T-cell (primary cell): Measurements from ENCODE around the gene NCOA5. TPM values are rescaled to one million over a fixed set of nuclear protein-coding genes. Genes with fewer than 3 reads are reported as not detected.

Experiments
- ATAC-seq, 4 experiments: fragments of 200-7000 bp in 3 of 4; fragments of 150-1000 bp in 1 of 4; cut with Tn5 transposase; replicated peaks in 1 of 4; 1 replicate in 3 of 4; 2 replicates in 1 of 4; pipeline ENCODE4 v1.10.0; 2021; ENCODE audit warnings: moderate library complexity in 3 of 4, mild to moderate bottlenecking in 2 of 4, moderate number of reproducible peaks in 1 of 4
- CTCF ChIA-PET, 2 donors: fragments of 300-600 bp; sonication (Branson Sonifier 250); formaldehyde crosslinking; loops; one replicate each; lab custom pipeline; 2022; ENCODE audit warnings: antibody characterized with exemption in 2 of 2; lab: Charles Lee
- POLR2A ChIA-PET, 2 donors: fragments of 300-600 bp; sonication (Branson Sonifier 250); formaldehyde crosslinking; loops; one replicate each; lab custom pipeline; 2022; ENCODE audit warnings: antibody characterized with exemption in 2 of 2; lab: Charles Lee
- DNase-seq, 35 experiments: peaks; one replicate each; pipeline versions ENCODE4 v3.0.0 to v3.0.0-alpha.2; 2013 to 2023
- H3K27ac ChIP-seq: one replicate; pipeline ENCODE4 v1.5.1; 2013; ENCODE audit warnings: low read length
- H3K27me3 ChIP-seq, 2 experiments: replicated peaks in 1 of 2; 1 replicate in 1 of 2; 2 replicates in 1 of 2; pipeline versions ENCODE4 v1.6.1 to v1.7.0; 2013; ENCODE audit warnings: low read length in 1 of 2, mixed read lengths in 1 of 2; ENCODE audit not compliant: control insufficient read depth in 2 of 2, insufficient read depth in 2 of 2; ENCODE audit errors: extremely low read depth in 1 of 2
- H3K36me3 ChIP-seq, 2 donors: 1 replicate in 1 of 2; 2 replicates in 1 of 2; pipeline versions ENCODE4 v1.6.1 to v1.7.0; 2013; ENCODE audit warnings: low read length in 1 of 2; ENCODE audit not compliant: control insufficient read depth in 2 of 2, insufficient read depth in 1 of 2; ENCODE audit errors: extremely low read depth in 1 of 2
- H3K4me1 ChIP-seq, 2 experiments: 1 replicate in 1 of 2; 2 replicates in 1 of 2; pipeline versions ENCODE4 v1.6.1 to v1.7.0; 2013; ENCODE audit warnings: low read length in 2 of 2, mixed read lengths in 1 of 2; ENCODE audit not compliant: insufficient read depth in 2 of 2, control insufficient read depth in 1 of 2; ENCODE audit errors: extremely low read depth in 1 of 2
- H3K4me3 ChIP-seq, 2 donors: 1 replicate in 1 of 2; 2 replicates in 1 of 2; pipeline versions ENCODE4 v1.5.1 to v1.7.0; 2013; ENCODE audit warnings: mild to moderate bottlenecking in 2 of 2, low read length in 1 of 2, moderate library complexity in 1 of 2; ENCODE audit not compliant: control insufficient read depth in 1 of 2; ENCODE audit errors: extremely low read depth in 1 of 2
- H3K9me3 ChIP-seq: 2 replicates; pipeline ENCODE4 v1.7.0; 2013
- H3K27ac Mint-ChIP-seq, 2 donors: one replicate each; pipeline ENCODE4 v1.8.0; 2020 to 2021; ENCODE audit warnings: mild to moderate bottlenecking in 2 of 2, mixed read lengths in 2 of 2
- H3K27me3 Mint-ChIP-seq, 2 donors: one replicate each; pipeline ENCODE4 v1.8.0; 2021 to 2022; ENCODE audit warnings: mixed read lengths in 2 of 2
- H3K36me3 Mint-ChIP-seq: one replicate; pipeline ENCODE4 v1.8.0; 2021; ENCODE audit warnings: mixed read lengths
- H3K4me1 Mint-ChIP-seq, 3 donors: one replicate each; pipeline ENCODE4 v1.8.0; 2020 to 2022; ENCODE audit warnings: mixed read lengths in 3 of 3, mild to moderate bottlenecking in 1 of 3
- H3K4me3 Mint-ChIP-seq, 3 donors: one replicate each; pipeline ENCODE4 v1.8.0; 2020 to 2022; ENCODE audit warnings: mild to moderate bottlenecking in 3 of 3, mixed read lengths in 3 of 3, moderate library complexity in 3 of 3
- H3K9me3 Mint-ChIP-seq, 3 donors: one replicate each; pipeline ENCODE4 v1.8.0; 2020 to 2022; ENCODE audit warnings: mixed read lengths in 3 of 3
- WGBS: methylation state at CpG from one replicate; pipeline ENCODE4 v1.1.5; 2013; ENCODE audit warnings: missing lambda C conversion rate; ENCODE audit not compliant: insufficient coverage; 5-methylcytosine and 5-hydroxymethylcytosine counted together
- total RNA-seq, 35 experiments: library from RNA in 6 of 35; stranded (reverse) in 6 of 35; fragments of 120-200 nt in 1 of 35; gene quantifications; one replicate each; pipeline versions ENCODE4 v1.2.1 to v1.2.4 and lab custom pipeline; 2013 to 2026

Gene NCOA5
- total RNA-seq, 5 donors from 2014 or later (not counting 1 experiment from before 2014, with no cell fraction given) = 21.0 to 43.1 (median 39.7) TPM

GRCh38 chr20:46108976-46109375, 19.2 kb upstream of the NCOA5 start:
- H3K27ac ChIP-seq = no peak overlapping the region

GRCh38 chr20:46108435-46108841, 18.7 kb upstream of the NCOA5 start:
- POLR2A ChIA-PET = no interaction called here
- H3K36me3 Mint-ChIP-seq = no peaks in the 10 kb centered on the region
- no peaks in the 10 kb centered on the region for H3K9me3 ChIP-seq
- H3K36me3 ChIP-seq = no peaks in the 10 kb centered on the region
- DNase-seq (no peak), ATAC-seq (no peak)
- no peaks in the 10 kb centered on the region for H3K9me3 Mint-ChIP-seq
- no peak overlapping the region for H3K4me3 Mint-ChIP-seq
- no peak overlapping the region for H3K27ac ChIP-seq
- CTCF ChIA-PET = no interaction called here
- no peak overlapping the region for H3K4me3 ChIP-seq
- peaks cover 38 to 53% of the 10 kb centered on the region in 2 donors for H3K27me3 Mint-ChIP-seq
- no peak overlapping the region for H3K27ac Mint-ChIP-seq
- H3K27me3 ChIP-seq = peaks cover 7 to 25% of the 10 kb centered on the region in 2 experiments
- peaks cover 0 to 8% (median 0%) of the 10 kb centered on the region in 3 donors for H3K4me1 Mint-ChIP-seq
- WGBS = 61% methylated on average over 2 of the region's 5 CpGs
- no peaks in the 10 kb centered on the region for H3K4me1 ChIP-seq

More at GRCh38 chr20:46108976-46109375, 19.2 kb upstream of the NCOA5 start:
- no peak for DNase-seq
- no peak for ATAC-seq
- Histone ChIP-seq H3K27me3 (peaks cover 7 to 30% of the 10 kb centered on the region in 2 experiments), H3K36me3 (no peaks in the 10 kb centered on the region), H3K9me3 (no peaks in the 10 kb centered on the region), H3K4me3 (no peak overlapping the region), H3K4me1 (no peaks in the 10 kb centered on the region)
- WGBS = 92% methylated on average over 8 of the region's 14 CpGs
- Mint-ChIP-seq H3K36me3 (no peaks in the 10 kb centered on the region), H3K9me3 (no peaks in the 10 kb centered on the region), H3K4me3 (no peak overlapping the region), H3K27ac (no peak overlapping the region), H3K27me3 (peaks cover 39 to 51% of the 10 kb centered on the region in 2 donors), H3K4me1 (peaks cover 0 to 8% (median 0%) of the 10 kb centered on the region in 3 donors)
- POLR2A ChIA-PET = no interaction called here
- CTCF ChIA-PET = no interaction called here

GRCh38 chr20:46107061-46107460, 17.3 kb upstream of the NCOA5 start:
- CTCF ChIA-PET = no interaction called here
- Histone ChIP-seq H3K9me3 (no peaks in the 10 kb centered on the region), H3K4me3 (no peak overlapping the region), H3K4me1 (no peaks in the 10 kb centered on the region), H3K27me3 (peaks cover 7 to 23% of the 10 kb centered on the region in 2 experiments), H3K27ac (no peak overlapping the region), H3K36me3 (no peaks in the 10 kb centered on the region)
- POLR2A ChIA-PET = interaction anchor here in 1 of 2 donors (0.7 kb wide), 1 partner anchor 235 kb away, joined by 7 read pairs; no protein-coding TSS in a partner anchor
- Mint-ChIP-seq H3K27ac (no peak overlapping the region), H3K4me3 (no peak overlapping the region), H3K9me3 (peaks cover 0 to 3% (median 0%) of the 10 kb centered on the region in 3 donors), H3K4me1 (peaks cover 0 to 8% (median 0%) of the 10 kb centered on the region in 3 donors), H3K36me3 (no peaks in the 10 kb centered on the region), H3K27me3 (peaks cover 49 to 59% of the 10 kb centered on the region in 2 donors)
- 79% methylated on average over 2 of the region's 6 CpGs for WGBS
- DNase-seq = no peak
- ATAC-seq = no peak

- CTCF ChIA-PET = no interaction called here
- POLR2A ChIA-PET = no interaction called here
- no peak overlapping the region for H3K27ac ChIP-seq
- Mint-ChIP-seq H3K4me3 (no peak overlapping the region), H3K27me3 (peaks cover 49 to 64% of the 10 kb centered on the region in 2 donors), H3K36me3 (no peaks in the 10 kb centered on the region), H3K9me3 (peaks cover 0 to 3% (median 0%) of the 10 kb centered on the region in 3 donors), H3K4me1 (peaks cover 0 to 6% (median 0%) of the 10 kb centered on the region in 3 donors), H3K27ac (no peak overlapping the region)
- H3K4me3 ChIP-seq = no peak overlapping the region
- DNase-seq (no peak), ATAC-seq (no peak)
- peaks cover 6 to 43% of the 10 kb centered on the region in 2 experiments for H3K27me3 ChIP-seq
- no peaks in the 10 kb centered on the region for H3K4me1 ChIP-seq
- no peaks in the 10 kb centered on the region for H3K36me3 ChIP-seq
- no peaks in the 10 kb centered on the region for H3K9me3 ChIP-seq
- WGBS = 63% methylated on average over 3 of the region's 3 CpGs
Measured at GRCh38 chr20:46104262-46104661, 14.5 kb upstream of the NCOA5 start.

- ChIA-PET POLR2A (no interaction called here), CTCF (no interaction called here)
- Mint-ChIP-seq H3K36me3 (no peaks in the 10 kb centered on the region), H3K27me3 (peaks cover 51 to 65% of the 10 kb centered on the region in 2 donors), H3K27ac (no peak overlapping the region), H3K9me3 (peaks cover 0 to 3% (median 0%) of the 10 kb centered on the region in 3 donors), H3K4me3 (no peak overlapping the region), H3K4me1 (peaks cover 0 to 3% (median 0%) of the 10 kb centered on the region in 3 donors)
- no peak overlapping the region for H3K4me3 ChIP-seq
- H3K9me3 ChIP-seq = no peaks in the 10 kb centered on the region
- H3K36me3 ChIP-seq = no peaks in the 10 kb centered on the region
- H3K4me1 ChIP-seq = no peaks in the 10 kb centered on the region
- ATAC-seq = no peak
- no peak for DNase-seq
- H3K27me3 ChIP-seq = peaks cover 9 to 39% of the 10 kb centered on the region in 2 experiments
- no peak overlapping the region for H3K27ac ChIP-seq
- WGBS = no CpG with 5 or more reads among the region's 3 CpGs
Measured at GRCh38 chr20:46102940-46103339, 13.2 kb upstream of the NCOA5 start.

- no peaks in the 10 kb centered on the region for H3K4me1 ChIP-seq
- DNase-seq = no peak
- Mint-ChIP-seq H3K9me3 (peaks cover 0 to 3% (median 0%) of the 10 kb centered on the region in 3 donors), H3K27ac (no peak overlapping the region), H3K4me1 (peaks cover 0 to 3% (median 0%) of the 10 kb centered on the region in 3 donors), H3K27me3 (peaks cover 46 to 62% of the 10 kb centered on the region in 2 donors), H3K36me3 (no peaks in the 10 kb centered on the region), H3K4me3 (no peak overlapping the region)
- H3K9me3 ChIP-seq = no peaks in the 10 kb centered on the region
- no peak overlapping the region for H3K27ac ChIP-seq
- H3K27me3 ChIP-seq = peaks cover 9 to 42% of the 10 kb centered on the region in 2 experiments
- H3K4me3 ChIP-seq = no peak overlapping the region
- CTCF ChIA-PET = interaction anchor here in 1 of 2 donors (0.6 kb wide), 1 partner anchor 652 kb away, joined by 3 read pairs; no protein-coding TSS in a partner anchor
- POLR2A ChIA-PET = interaction anchor here in 1 of 2 donors (0.7 kb wide), 1 partner anchor 138 kb away, joined by 3 read pairs; no protein-coding TSS in a partner anchor
- WGBS = no CpG with 5 or more reads among the region's 3 CpGs
- no peaks in the 10 kb centered on the region for H3K36me3 ChIP-seq
- no peak for ATAC-seq
Measured at GRCh38 chr20:46101957-46102356, 12.2 kb upstream of the NCOA5 start.
